GM18870 (cell line): ENCODE results near the gene MGAT3.

Source experiments
- ATAC-seq: cut with Tn5 transposase; IDR thresholded peaks from one replicate; pipeline ENCODE4 v1.9.1; 2021; ENCODE audit warnings: moderate library complexity; ENCODE audit not compliant: unreplicated experiment

MGAT3 gene

GRCh38 chr22:39427751-39428596 lies 28.8 kb upstream of the MGAT3 start:
- ATAC-seq: no peak

- no peak for ATAC-seq
Observed at GRCh38 chr22:39428597-39429071, 28.2 kb upstream of the MGAT3 start.

GRCh38 chr22:39429186-39429585 lies 27.6 kb upstream of the MGAT3 start:
- ATAC-seq: no peak

GRCh38 chr22:39429916-39430575 lies 26.8 kb upstream of the MGAT3 start:
- no peak for ATAC-seq

GRCh38 chr22:39430576-39431150 lies 26.1 kb upstream of the MGAT3 start:
- no peak for ATAC-seq

- no peak for ATAC-seq
Observed at GRCh38 chr22:39431216-39431801, 25.5 kb upstream of the MGAT3 start.

GRCh38 chr22:39431821-39432251 lies 25.0 kb upstream of the MGAT3 start:
- no peak for ATAC-seq

- no peak for ATAC-seq
Observed at GRCh38 chr22:39432361-39432811, 24.4 kb upstream of the MGAT3 start.

- no peak for ATAC-seq
Observed at GRCh38 chr22:39433476-39434242, 23.2 kb upstream of the MGAT3 start.

GRCh38 chr22:39434243-39434653 lies 22.6 kb upstream of the MGAT3 start:
- ATAC-seq: no peak

- no peak for ATAC-seq
Observed at GRCh38 chr22:39434721-39435120, 22.1 kb upstream of the MGAT3 start.

GRCh38 chr22:39435616-39436015 lies 21.2 kb upstream of the MGAT3 start:
- ATAC-seq: no peak

- no peak for ATAC-seq
Observed at GRCh38 chr22:39437791-39438704, 18.8 kb upstream of the MGAT3 start.

- no peak for ATAC-seq
Observed at GRCh38 chr22:39439170-39439569, 17.6 kb upstream of the MGAT3 start.

- ATAC-seq: no peak
Observed at GRCh38 chr22:39443398-39443797, 13.4 kb upstream of the MGAT3 start.

- ATAC-seq: no peak
Observed at GRCh38 chr22:39444247-39444800, 12.5 kb upstream of the MGAT3 start.

- ATAC-seq: no peak
Observed at GRCh38 chr22:39444937-39445465, 11.8 kb upstream of the MGAT3 start.

GRCh38 chr22:39445678-39446077 lies 11.1 kb upstream of the MGAT3 start:
- ATAC-seq: no peak

- peak; percentile 20 for ATAC-seq
Observed at GRCh38 chr22:39446239-39446721, 10.5 kb upstream of the MGAT3 start.
